Large intestine (tissue), 3 donors: ENCODE results near the gene ITGB5. TPM values are rescaled to one million over a fixed set of nuclear protein-coding genes. Genes with fewer than 3 reads are reported as not detected.
A peak's percentile ranks its signal among the peaks of the same experiment; 100 is the strongest.

Experiments used
- DNase-seq, 2 donors: peaks; one replicate each; pipeline versions ENCODE4 v3.0.0 to v3.0.0-alpha.2; 2013
- H3K27ac ChIP-seq: one replicate; pipeline ENCODE4 v1.5.1; 2013; ENCODE audit warnings: low read length
- H3K27me3 ChIP-seq: 2 replicates; pipeline ENCODE4 v1.6.1; 2013; ENCODE audit warnings: low read length; ENCODE audit not compliant: control insufficient read depth, insufficient read depth
- H3K36me3 ChIP-seq: 2 replicates; pipeline ENCODE4 v1.6.1; 2013; ENCODE audit warnings: low read length; ENCODE audit not compliant: control insufficient read depth, insufficient read depth
- H3K4me1 ChIP-seq: one replicate; pipeline ENCODE4 v1.6.1; 2013; ENCODE audit warnings: low read length; ENCODE audit not compliant: control insufficient read depth, insufficient read depth
- H3K4me3 ChIP-seq: one replicate; pipeline ENCODE4 v1.5.1; 2013; ENCODE audit warnings: low read length
- H3K9me3 ChIP-seq: one replicate; pipeline ENCODE4 v1.6.1; 2013; ENCODE audit warnings: mild to moderate bottlenecking, low read depth, low read length, moderate library complexity; ENCODE audit not compliant: control insufficient read depth
- WGBS: methylation state at CpG from one replicate; pipeline ENCODE4 v1.1.5; 2013; ENCODE audit warnings: low lambda C conversion rate; ENCODE audit not compliant: insufficient coverage; 5-methylcytosine and 5-hydroxymethylcytosine counted together
- polyA plus RNA-seq: library from polyadenylated mRNA; unstranded; fragments of 120-200 nt; gene quantifications from one replicate; pipeline ENCODE4 v1.2.1, GENCODE V29; 2013

ITGB5 gene
- polyA plus RNA-seq, 1 donor, result 60.9 TPM

GRCh38 chr3:124802061-124802698 is 85.0 kb downstream of the ITGB5 start:
- H3K36me3 ChIP-seq, result peaks cover 15% of the 10 kb centered on the region
- H3K4me3 ChIP-seq, result no peak overlapping the region
- no CpG with 5 or more reads among the region's 8 CpGs for WGBS
- DNase-seq, result no peak
- H3K9me3 ChIP-seq, result no peaks in the 10 kb centered on the region
- H3K27me3 ChIP-seq, result no peaks in the 10 kb centered on the region
- H3K4me1 ChIP-seq, result peaks cover 10% of the 10 kb centered on the region
- no peak overlapping the region for H3K27ac ChIP-seq

DNA sequence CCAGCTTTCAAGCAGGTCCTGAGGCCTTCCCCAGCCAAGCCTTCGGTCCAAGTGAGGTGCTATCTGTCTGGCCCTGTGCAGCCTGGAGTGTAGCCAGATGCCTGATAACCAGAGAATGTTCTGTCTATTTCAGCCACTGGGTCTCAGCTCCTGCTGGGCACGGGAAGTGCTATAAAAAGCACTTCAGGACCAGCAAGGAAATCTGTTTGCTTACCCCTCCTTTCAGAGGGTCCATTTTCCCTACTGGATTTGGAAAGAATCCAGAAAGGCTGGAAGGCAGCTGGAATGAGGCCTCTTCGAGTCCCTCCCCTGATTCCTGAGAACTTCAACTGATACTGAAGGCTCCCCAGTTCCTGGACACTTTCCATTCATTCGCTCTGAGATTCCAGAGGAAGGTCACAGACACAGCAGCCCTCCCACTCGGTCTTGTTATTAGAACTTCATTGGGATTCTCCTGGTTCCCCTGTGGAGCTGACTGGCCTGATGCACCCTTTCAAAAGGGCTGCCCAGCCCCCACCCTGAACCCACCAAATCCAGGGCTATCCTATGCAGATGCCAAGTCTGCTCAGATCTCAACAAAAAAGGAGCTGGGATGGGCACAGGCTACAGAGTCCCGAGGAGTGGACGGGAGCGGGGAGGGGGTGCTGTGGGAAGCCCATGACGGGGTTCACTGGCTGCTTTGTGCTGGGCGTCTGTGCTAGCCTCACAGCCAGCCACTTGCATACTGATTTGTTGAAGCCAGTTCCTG is 86.5 kb downstream of the ITGB5 start:
- peak in 1 of 2 donors; percentile 62 for DNase-seq
- no CpG with 5 or more reads among the region's 10 CpGs for WGBS

GRCh38 chr3:124800076-124800475 is 87.1 kb downstream of the ITGB5 start:
- no peaks in the 10 kb centered on the region for H3K9me3 ChIP-seq
- no peak for DNase-seq
- peaks cover 10% of the 10 kb centered on the region for H3K4me1 ChIP-seq
- no peaks in the 10 kb centered on the region for H3K27me3 ChIP-seq
- H3K36me3 ChIP-seq, result peaks cover 32% of the 10 kb centered on the region
- WGBS, result no CpG with 5 or more reads among the region's 1 CpG
- H3K4me3 ChIP-seq, result no peak overlapping the region
- H3K27ac ChIP-seq, result no peak overlapping the region

More for the DNA sequence above, 86.5 kb downstream of the ITGB5 start:
- H3K4me1 ChIP-seq, result peaks cover 10% of the 10 kb centered on the region
- no peaks in the 10 kb centered on the region for H3K9me3 ChIP-seq
- H3K27ac ChIP-seq, result peak overlapping the region; percentile 17
- peaks cover 28% of the 10 kb centered on the region for H3K36me3 ChIP-seq
- no peak overlapping the region for H3K4me3 ChIP-seq
- H3K27me3 ChIP-seq, result no peaks in the 10 kb centered on the region

DNA sequence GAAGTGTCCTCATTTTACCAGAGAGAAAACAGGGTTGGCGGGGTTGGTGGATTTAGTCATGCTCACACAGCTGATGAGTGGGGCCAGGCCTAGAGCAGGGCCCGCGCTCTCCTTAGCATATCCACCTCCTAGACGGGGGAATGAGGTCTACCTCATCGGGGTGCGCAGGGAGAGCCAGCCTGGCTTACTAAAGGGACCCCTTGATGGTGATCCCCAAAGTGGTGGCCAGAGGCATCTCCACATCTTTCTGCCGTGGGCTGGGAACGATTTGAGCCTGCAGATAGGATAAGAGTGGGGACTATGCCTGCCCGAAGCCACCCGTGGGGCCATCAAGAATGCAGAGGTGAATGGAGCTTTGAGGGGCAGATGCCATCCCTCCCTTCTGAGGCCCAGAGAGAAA is 87.5 kb downstream of the ITGB5 start:
- Histone ChIP-seq H3K27me3 (no peaks in the 10 kb centered on the region), H3K36me3 (peaks cover 35% of the 10 kb centered on the region), H3K4me1 (peaks cover 10% of the 10 kb centered on the region), H3K9me3 (no peaks in the 10 kb centered on the region), H3K27ac (no peak overlapping the region), H3K4me3 (no peak overlapping the region)
- DNase-seq, result no peak
- no CpG with 5 or more reads among the region's 10 CpGs for WGBS

- no CpG with 5 or more reads among the region's 4 CpGs for WGBS
- peaks cover 10% of the 10 kb centered on the region for H3K4me1 ChIP-seq
- H3K27me3 ChIP-seq, result no peaks in the 10 kb centered on the region
- H3K36me3 ChIP-seq, result peaks cover 46% of the 10 kb centered on the region
- H3K4me3 ChIP-seq, result no peak overlapping the region
- no peaks in the 10 kb centered on the region for H3K9me3 ChIP-seq
- no peak overlapping the region for H3K27ac ChIP-seq
- DNase-seq, result no peak
Observed at GRCh38 chr3:124797426-124797945, 89.7 kb downstream of the ITGB5 start.

GRCh38 chr3:124796477-124796876 is 90.7 kb downstream of the ITGB5 start:
- no CpG with 5 or more reads among the region's 19 CpGs for WGBS
- Histone ChIP-seq H3K27me3 (no peaks in the 10 kb centered on the region), H3K27ac (no peak overlapping the region), H3K9me3 (no peaks in the 10 kb centered on the region), H3K4me1 (peaks cover 10% of the 10 kb centered on the region), H3K4me3 (no peak overlapping the region), H3K36me3 (peaks cover 49% of the 10 kb centered on the region)
- no peak for DNase-seq

DNA sequence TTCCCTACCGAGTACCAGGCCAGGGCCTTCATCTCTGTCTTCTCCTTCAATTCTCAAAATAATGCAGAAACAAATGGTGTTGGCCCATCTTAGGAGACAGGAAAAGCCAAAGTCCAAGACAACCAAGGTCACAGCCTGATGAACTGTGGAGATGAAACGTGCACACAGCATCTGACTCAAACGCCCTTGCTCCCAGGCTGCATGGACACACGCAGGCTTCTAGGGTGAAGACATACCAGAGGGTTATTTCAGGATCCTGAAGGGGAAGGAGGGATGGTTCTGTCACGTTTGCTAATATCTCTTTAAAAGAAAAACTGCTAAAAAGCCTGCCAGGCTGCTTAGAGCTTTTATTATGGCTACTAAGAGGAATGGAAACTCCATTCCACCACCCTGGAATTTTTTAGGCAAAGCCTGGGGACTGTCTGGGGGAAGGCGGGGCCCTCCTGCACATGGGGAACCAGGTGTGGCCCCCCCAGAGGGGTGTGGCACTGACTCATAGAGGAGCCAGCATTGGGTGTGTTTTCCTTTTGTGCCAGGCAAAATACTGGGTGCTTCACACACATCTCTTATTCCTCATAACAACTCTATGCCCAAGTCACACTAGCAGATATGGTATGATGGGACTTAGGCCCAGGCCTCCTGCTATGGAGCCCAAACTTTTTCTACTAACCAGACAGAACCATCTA is 94.0 kb downstream of the ITGB5 start:
- H3K36me3 ChIP-seq, result peaks cover 50% of the 10 kb centered on the region
- no peaks in the 10 kb centered on the region for H3K9me3 ChIP-seq
- H3K27ac ChIP-seq, result no peak overlapping the region
- no peak for DNase-seq
- H3K4me1 ChIP-seq, result no peaks in the 10 kb centered on the region
- no peak overlapping the region for H3K4me3 ChIP-seq
- no CpG with 5 or more reads among the region's 6 CpGs for WGBS
- H3K27me3 ChIP-seq, result no peaks in the 10 kb centered on the region

DNA sequence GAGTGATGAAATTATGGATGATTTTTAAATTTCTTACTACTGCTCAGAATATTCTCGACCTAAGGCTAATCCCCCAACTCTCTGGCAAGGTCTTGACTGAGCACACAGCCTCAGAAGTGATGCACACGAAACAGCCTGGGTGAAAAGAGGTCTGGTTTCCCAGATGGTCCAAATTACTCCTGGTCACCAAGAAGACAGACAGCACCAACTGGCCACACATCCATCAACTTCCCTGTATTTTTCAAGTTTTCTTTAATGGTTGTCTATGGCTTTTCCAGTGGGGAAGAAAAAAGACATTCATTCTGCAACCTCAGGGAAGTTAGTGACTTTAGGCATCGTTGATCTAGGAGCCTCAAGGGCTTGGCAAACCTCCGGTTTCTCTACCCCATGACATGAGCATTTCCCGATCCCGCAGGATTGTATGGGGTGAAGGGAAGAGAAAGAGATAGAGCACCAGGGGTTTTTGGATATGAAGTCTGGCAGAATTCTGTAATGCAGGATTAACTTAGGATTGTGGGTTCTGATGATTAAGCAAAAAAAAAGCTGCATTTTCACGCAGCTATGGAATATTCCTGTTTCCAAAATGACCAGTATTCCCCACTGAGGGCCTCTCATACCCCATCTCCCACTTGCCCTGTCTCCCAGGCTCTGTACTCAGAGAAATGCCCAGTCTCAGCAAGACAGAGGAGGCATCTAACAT is 94.7 kb downstream of the ITGB5 start:
- peaks cover 51% of the 10 kb centered on the region for H3K36me3 ChIP-seq
- no CpG with 5 or more reads among the region's 7 CpGs for WGBS

GRCh38 chr3:124791639-124792151 is 95.5 kb downstream of the ITGB5 start:
- Histone ChIP-seq H3K9me3 (no peaks in the 10 kb centered on the region), H3K4me1 (peaks cover under 1% of the 10 kb centered on the region), H3K27ac (no peak overlapping the region), H3K36me3 (peaks cover 44% of the 10 kb centered on the region), H3K4me3 (no peak overlapping the region), H3K27me3 (no peaks in the 10 kb centered on the region)
- WGBS, result 80% methylated on average over 2 of the region's 8 CpGs
- no peak for DNase-seq

More for the DNA sequence above, 94.7 kb downstream of the ITGB5 start:
- no peaks in the 10 kb centered on the region for H3K4me1 ChIP-seq
- peak overlapping the region; percentile 6 for H3K27ac ChIP-seq
- no peak overlapping the region for H3K4me3 ChIP-seq
- no peaks in the 10 kb centered on the region for H3K27me3 ChIP-seq
- H3K9me3 ChIP-seq, result no peaks in the 10 kb centered on the region
- no peak for DNase-seq

- H3K4me3 ChIP-seq, result no peak overlapping the region
- H3K4me1 ChIP-seq, result peaks cover 6% of the 10 kb centered on the region
- H3K36me3 ChIP-seq, result peaks cover 38% of the 10 kb centered on the region
- DNase-seq, result no peak
- no peak overlapping the region for H3K27ac ChIP-seq
- H3K9me3 ChIP-seq, result no peaks in the 10 kb centered on the region
- no peaks in the 10 kb centered on the region for H3K27me3 ChIP-seq
- no CpG with 5 or more reads among the region's 4 CpGs for WGBS
Observed at GRCh38 chr3:124791142-124791541, 96.0 kb downstream of the ITGB5 start.
